Epidermal melanocyte (primary cell): ENCODE measurements around the gene AFF3.
A peak's percentile ranks its signal among the peaks of the same experiment; 100 is the strongest.

Experiments
- DNase-seq: peaks from one replicate; pipeline ENCODE4 v3.0.0; 2011; ENCODE audit warnings: low spot score; ENCODE audit not compliant: insufficient read length

Gene AFF3

DNA sequence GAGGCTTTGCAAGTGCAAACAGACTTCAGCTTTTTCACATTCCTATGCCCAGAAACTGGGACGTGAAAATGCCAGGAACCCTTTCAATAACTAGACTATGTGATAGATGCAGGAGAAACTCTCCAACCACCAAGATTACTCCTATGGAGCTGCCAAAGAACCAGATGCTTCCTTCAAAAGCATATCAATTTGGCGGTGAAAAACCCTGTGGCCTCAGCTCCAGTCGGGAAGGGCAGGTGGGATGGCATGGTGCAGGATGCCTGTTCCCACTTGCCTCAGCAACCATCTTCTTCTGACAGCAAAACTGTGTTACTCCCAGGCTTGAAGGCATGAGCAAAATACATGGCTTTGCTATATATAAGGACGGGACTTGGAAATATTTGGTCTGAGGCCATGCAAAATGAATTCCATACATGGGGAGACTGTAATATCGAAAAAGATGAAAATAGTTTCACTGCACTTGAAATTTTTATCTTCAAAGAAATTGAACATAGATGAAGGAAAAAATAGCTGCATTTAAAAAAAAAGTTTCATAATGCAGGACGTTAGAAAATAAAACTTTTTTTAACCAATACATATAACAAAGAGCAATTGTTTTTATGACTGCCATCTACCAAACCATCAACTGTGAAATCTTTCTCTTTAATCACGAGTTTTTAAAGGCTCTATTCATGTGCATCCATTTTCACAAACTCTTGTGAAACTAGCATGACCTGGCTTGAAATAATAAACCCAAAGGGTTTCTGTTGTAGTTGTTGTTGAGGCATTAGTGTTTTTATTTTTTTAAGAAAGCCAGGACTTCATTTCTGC is 99.1 kb downstream of the AFF3 start:
- peak; percentile 48 for DNase-seq

DNA sequence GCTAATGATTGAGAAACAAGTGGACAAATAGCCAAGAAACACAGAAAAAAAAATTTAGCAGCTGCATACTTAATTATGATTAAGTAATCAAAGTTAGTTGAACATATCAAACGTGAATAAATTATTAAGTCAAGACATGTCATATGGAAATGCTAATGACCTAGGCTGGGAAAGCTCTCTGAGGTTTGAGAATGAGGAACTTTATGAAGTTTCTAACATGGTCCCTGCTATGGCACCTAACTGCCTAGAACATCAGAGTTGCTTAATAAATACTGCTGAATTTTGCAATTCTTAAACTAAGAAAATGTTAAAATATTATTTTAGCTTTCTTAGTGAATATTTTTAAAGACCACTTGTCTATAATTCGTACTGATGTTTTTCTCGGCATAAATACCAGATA is 99.8 kb downstream of the AFF3 start:
- no peak for DNase-seq

DNA sequence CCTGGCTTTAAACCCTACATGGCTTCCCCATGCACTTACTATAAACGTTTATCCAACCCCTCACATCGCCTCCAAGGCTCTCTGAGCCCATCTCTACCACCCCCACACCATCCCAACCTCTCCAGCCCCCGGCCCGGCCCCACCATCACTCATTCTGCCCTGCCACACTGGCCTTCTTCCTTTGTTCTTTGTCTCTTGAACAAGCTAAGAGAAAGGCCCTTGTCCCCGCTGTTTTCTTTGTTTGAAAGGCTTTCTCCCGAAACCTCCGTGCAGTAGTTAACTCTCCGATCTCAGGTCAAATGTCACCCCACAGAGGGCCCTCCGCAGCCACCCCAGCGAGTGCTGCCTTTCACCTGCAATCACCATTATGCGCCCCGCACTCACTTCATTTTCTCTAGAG is 100.4 kb downstream of the AFF3 start:
- DNase-seq: no peak

DNA sequence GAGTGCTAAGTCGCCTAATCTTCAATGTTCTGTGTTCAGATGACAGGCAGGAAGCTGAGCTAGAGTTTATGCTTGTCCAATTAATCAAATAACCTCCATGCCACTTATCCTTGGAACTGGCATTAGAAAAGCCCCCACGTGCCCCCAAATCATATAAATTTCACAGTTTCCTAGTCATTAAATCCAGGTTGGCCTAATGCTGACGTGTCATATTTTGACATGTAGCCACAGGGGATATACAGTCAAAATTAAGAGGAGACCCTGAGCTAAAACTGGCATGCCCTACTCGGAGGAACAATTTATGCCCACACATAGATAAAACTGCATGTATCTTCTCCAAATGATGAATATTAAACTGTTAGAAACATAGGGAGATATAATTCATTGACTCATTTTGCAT is 101.0 kb downstream of the AFF3 start:
- DNase-seq: no peak

DNA sequence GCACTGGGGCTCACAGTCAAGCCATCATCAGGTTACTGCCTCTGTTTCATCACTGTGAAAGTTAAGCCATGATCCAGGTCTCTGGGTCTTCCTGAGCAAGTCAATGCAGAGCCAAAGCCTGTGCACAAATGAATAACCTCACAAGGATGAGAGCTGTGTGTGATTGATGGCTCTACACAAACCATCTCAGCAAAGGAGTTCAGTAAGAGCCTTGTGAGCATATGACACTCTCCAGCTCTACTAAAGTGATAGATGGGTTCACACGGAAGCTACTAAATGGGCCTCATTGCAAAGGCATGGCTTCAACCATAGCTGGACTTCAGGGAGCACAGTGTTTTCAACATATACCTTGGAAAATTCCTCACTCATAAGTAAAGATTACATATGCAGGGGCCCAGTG is 101.5 kb downstream of the AFF3 start:
- DNase-seq: no peak

DNA sequence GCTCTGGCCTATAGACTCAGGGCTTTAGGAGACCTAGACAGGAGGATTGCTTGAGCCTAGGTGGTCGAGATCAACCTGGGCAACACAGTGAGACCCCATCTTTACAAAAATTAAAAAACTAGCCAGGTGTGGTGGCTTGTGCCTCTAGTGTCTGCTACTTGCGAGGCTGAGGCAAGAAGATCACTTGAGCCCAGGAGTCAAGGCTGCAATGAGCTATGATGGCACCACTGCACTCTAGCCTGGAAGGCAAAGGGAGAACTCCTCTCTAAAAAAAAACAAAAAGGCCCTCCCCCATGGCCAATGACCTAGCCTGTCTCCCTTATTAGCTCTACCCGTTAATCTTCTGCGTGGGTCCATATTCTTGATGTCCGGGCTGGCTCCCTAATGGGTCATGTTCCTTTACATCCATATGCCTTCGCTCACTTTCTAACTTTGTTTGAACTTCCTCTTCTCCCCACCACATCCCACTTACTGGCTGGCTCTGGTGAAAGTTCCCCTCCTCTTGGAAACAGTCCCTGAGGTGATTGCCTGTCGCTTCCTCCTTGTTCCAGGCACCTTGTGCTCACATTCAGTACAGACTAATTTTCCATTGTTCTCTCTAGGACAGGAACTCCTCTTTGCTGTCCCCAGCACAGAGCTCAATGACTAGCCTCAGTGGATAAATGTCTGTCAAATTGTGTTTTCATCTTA is 103.0 kb downstream of the AFF3 start:
- no peak for DNase-seq

DNA sequence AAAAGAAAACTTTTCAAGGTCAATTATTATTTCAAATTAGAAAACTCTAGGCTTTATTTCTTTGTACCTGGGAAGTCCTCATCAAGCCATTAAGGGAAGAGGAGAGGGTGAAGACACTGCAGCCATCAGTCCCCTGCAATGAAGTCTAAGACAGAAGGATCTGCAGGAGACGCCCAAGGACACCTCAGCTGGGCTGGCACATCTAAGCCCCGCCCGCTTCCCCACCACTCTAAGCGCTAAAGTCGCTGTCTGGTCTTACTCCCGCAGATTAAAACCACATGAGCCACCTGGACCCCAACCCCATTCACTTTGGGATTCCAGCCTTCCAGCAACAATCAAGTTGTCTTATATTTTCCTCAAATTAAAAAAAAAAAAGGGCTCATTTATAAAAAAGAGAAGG is 104.4 kb downstream of the AFF3 start:
- DNase-seq: no peak

DNA sequence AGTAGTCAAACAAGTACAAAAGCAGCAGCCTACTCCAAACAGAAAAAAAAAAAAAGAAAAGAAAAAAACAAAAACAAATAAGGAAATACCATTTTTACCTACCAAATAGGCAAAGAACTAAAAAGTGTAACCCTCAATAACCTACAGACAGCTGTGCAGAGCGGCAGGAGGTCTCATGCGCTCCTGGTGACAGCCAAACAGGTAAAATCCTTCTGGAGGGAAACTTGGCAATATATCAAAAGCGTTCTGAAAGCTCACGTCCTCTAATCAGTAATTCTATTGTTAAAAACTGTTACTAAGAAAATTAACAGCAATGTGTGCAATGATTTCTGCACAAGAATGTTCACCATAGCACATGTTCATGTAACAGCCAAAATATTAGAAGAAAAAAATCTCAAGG is 105.6 kb downstream of the AFF3 start:
- DNase-seq: no peak

DNA sequence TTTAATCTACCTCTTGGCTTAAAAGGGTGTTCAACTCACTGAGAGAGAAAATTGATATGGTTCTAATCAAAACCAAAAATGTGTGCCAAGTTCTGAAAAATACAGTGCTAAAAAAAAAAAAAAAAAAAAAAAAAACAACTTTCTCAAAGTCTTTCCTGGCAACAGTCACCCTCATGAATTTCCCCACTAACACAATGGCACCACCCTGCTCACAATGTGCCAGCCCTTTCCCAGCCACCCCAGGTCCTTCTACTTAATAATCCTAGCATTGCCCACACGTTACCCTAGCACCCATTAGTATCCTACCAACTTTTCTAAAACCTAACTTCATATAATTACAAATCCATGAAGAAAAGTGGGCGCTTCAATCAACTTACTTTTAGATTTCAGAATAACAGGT is 106.4 kb downstream of the AFF3 start:
- DNase-seq: no peak

DNA sequence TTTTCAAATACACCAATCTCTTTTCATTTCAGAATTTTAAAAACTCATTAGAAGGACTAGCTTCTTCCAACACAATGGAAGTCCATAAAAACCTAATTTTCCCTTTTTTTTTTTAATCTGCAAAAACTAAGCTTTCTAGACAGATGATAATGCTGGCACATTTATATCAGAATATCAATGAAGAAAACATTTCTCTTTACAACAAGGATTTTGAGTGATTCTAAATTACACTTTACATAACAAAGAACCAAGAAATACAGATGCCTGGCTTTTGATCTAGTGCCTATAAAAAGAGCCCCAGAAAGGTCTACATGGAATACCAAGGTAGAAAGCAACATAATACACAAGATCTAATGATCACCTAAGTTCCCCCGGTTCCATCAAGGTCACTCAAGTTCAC is 108.0 kb downstream of the AFF3 start:
- no peak for DNase-seq

DNA sequence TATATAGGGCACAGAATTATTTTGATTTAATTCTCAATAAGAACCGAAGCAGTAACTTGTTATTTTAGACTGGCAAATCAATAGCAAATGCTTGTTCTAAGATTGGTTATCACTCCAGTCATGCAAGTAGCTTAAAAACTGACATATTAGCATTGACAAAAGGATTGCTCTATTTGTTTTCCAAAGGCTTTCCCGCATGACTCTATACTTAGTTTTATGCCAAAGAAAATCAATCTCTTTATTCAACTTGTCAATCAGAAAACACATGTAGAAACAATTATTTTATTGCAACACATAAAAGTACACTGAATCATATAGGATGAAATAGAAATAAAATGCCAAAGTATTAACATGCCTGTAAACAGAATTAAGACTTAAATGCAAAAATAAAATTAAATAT is 108.4 kb downstream of the AFF3 start:
- no peak for DNase-seq

DNA sequence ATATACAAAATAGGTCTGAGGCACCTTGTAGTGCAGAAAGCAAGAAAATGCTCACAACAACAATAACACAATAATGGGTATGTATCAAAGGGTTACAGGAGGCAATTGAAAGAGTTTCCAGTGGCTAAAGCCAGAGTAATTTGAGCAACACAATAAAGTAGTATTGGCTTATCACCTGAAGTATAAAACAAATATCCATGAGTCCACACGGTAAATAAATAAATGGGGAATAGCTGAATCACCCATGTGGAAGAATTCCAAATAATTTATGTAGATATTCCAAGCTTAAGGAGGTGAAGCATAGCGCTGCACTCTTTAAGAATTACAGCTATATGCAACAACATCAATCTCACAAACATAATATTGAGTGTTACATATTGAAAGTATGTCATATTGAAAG is 110.8 kb downstream of the AFF3 start:
- DNase-seq: no peak

DNA sequence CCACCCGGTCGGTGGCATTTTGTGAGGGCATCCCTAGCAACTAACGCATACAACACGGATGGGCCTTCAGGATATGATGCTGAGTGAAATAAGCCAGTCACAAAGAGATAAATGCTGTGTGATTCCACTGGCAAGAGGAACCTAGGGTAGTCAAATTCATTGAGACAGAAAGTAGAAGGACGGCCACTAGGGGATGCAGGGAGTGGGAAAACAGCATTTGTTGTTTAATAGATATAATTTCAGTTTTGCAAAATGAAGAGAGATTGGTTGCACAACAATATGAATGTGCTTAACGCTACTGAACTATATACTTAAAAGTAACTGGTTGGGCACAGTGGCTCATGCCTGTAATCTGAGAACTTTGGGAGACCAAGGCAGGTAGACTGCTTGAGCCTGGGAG is 112.9 kb downstream of the AFF3 start:
- no peak for DNase-seq

DNA sequence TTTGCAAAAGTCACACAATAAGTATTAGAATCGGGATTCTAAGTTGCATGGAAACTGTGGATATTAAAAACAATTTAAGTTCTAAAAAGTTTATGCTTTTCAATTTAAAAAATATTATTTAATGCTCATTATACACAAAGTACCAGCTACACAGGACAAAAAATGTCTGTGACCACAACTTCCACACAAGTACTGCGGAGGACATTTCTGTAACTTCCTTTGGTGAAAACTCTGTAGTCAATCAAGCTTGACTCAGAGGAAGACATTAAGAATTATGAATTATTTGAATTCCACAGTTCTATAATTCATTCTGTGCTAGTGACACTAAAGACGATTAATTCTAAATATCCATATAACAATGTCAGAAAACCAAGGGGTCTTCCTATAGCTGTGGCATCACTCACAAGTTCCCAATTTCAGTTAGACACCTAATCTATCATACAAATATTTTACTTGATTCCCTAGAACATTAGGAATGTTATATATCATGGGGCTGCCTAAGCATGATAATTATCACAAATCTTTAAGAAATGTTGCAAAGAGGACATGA is 120.5 kb downstream of the AFF3 start:
- DNase-seq: no peak

DNA sequence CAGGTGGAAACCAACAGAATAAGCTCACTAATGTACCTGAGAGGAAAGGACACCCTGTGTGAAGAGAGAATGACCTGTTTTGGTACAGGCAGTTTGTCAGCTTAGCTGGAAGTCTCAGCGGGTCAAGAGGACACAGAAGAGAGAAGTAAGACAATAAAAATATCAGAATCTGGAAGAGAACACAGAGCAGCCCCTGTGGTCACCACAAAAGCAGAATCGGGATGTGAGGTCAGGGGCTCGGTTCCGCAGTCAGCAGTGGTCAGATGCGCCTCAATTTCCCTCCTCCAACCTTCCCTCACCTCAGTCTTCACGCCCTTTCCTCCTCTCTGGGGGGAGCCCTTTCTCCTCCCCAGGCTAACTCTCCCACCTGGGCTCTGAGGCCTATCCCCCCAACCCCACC is 122.9 kb downstream of the AFF3 start:
- no peak for DNase-seq

DNA sequence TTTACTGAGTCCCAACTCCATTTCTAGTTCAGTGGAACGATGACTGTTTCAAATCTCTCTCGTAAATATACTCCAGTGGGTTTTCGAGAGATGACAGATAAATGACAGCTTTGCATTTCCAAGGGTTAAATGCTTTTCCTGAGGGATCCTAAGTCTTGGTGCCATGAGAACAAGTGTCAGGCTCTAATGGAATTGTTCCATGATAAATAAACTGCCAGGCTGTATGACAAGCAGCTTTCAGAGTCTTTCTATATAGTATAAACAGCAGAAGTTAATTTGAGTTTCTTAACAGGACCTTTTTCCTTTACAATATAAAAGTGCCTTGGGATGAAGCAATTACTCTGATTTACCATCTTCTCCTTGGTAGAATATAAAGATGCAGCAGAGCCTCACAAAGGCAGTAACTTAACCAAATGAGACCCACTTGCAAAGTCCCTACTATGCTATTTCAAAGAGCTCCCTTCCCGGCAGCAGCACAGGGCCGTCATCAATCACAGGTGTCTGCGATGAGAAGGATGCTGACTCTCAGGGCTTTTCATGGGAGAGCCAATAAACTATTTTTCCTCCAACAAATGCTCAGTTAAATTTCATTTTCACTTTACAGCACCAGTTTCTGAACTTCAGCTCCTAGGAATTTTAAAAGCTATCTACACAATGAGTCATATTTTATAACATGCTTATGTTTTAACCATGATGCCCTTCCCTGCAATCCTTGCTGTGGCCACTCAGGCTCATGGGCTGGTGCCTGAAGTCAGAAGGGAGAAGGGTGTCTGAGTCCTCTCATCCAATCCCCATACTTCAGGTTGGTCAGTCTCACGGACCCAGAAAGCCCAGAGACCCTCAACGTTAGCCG is 123.8 kb downstream of the AFF3 start:
- no peak for DNase-seq

DNA sequence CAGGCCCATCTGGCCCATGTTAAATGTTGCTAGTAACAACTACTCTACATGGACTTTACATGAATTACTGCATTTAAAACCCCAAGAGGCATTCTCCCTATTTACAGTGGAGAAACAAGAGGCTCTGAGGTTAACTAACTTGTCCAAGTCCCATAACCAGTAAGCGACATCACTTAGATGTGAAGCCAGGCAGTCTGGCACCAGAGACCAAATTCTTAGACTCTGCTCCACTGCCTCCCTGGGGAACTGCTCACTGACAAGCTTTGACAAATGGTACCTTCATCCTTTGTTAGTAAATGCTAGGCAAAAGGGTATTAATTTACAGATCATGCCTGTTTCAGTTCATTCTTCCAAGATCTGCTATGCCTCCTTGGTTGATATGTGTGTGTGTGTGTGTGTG is 124.8 kb downstream of the AFF3 start:
- DNase-seq: no peak

DNA sequence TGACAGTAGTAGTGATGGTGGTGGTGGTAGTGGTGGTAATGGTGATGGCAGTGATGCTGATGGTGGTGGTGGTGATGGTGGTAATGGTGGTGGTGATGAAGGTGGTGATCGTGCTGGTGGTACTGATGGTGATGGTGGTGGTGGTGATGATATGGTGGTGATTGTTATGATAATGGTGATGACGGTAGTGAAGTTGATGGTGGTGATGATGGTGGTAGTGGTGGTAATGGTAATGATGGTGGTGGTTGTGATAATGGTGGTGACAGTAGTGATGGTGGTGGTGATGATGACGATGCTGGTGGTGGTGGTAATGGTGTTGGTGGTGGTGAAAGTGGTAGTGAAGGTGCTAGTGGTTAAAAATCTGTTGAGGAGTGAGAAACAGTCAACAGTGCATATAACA is 125.6 kb downstream of the AFF3 start:
- no peak for DNase-seq

DNA sequence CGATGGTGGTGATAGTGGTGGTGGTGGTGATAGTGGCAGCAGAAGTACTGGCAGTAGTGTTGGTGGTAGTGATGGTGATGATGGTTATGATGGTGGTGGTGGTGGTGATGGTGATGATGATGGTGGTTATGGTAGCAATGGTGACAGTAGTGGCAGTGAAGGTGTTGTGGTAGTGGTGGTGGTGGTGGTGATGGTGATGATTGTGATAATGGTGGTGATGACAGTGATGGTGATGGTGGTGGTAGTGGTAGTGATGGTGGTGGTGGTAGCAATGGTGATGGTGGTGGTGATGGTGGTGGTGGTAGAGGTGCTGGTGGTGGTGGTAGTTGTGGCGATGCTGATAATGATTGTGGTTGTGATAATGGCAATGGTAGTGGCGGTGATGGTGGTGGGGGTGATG is 126.5 kb downstream of the AFF3 start:
- no peak for DNase-seq

DNA sequence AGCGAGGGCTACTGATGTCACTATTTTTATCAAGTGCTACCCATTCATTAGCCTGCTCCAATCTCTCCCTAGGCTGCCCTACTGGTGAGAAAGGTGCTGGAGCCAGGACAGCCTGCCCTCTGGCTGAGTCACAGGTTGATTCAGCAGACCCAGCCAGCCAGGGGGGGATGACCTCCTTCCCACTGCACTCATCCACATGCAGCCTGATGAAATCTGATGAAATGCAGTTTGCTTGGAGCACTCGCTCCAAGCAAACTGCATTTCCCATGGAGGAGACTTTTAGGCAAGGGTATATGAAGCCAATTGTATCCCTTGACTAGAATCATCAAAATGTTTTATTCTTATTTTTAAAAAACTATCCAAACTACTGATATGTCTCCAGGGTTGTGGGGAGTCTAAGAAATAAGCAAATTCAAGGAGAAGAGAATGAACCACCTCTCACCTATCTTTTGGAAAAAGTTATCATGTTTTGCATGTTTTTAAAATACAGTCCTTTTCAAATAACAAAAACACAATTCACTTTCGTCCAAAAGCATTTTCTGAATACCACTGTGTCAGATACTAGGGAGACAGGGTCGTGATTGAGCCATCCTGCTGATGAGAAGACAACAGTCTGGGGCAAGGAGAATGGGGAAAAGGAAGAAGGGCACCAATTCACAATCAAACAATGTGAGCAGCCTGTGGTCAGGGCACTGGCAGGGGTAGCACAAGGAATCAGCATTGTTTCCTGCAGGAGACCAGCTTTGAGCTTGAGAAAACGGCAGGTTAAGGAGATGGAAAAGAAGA is 128.3 kb downstream of the AFF3 start:
- DNase-seq: peak; percentile 50

DNA sequence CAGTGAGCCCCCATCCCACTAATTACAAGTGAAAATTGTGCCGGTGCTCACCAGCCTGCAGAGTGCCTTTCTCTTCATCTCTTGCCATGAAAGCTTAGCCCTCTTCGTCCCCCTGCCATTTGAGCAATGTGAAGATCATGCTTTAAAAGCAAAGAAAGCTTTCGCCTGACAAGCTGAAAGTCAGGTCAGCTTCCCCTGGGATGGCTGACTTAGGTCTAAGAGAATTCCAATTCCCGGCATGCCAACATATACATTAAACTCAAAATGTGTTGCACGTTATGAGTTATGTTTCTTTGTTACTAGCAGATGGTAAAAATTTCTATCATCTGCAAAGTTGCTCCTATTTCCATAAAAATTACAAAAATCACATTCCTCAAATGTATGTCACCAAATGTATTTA is 129.8 kb downstream of the AFF3 start:
- no peak for DNase-seq
